Ascending aorta (tissue), 2 donors: ENCODE measurements around the gene SNX13. TPM values are rescaled to one million over a fixed set of nuclear protein-coding genes. Genes with fewer than 3 reads are reported as not detected.
"Not testable (repeated sequence)": the region's sequence is repeated elsewhere in the genome, so short reads cannot be mapped to it uniquely, and the experiment has no call there.

Source experiments
- DNase-seq, 2 donors: peaks; one replicate each; pipeline ENCODE4 v3.0.0-alpha.2; 2019; ENCODE audit warnings: low spot score in 2 of 2
- H3K27ac ChIP-seq, 2 donors: fragments of 200-600 bp; sonication (generic); one replicate each; pipeline ENCODE4 v1.5.1; 2016 to 2017; ENCODE audit warnings: mild to moderate bottlenecking in 1 of 2
- H3K27me3 ChIP-seq: fragments of 200-600 bp; sonication (generic); one replicate; pipeline ENCODE4 v1.5.1; 2017
- H3K36me3 ChIP-seq, 2 donors: fragments of 200-600 bp; sonication (generic); one replicate each; pipeline ENCODE4 v1.5.1; 2016
- H3K4me1 ChIP-seq, 2 donors: fragments of 200-600 bp; sonication (generic); one replicate each; pipeline ENCODE4 v1.5.1; 2016 to 2017; ENCODE audit warnings: mild to moderate bottlenecking in 1 of 2
- H3K4me3 ChIP-seq, 2 donors: fragments of 200-600 bp; sonication (generic); one replicate each; pipeline ENCODE4 v1.5.1; 2016 to 2017; ENCODE audit warnings: mild to moderate bottlenecking in 1 of 2
- H3K9me3 ChIP-seq, 2 donors: fragments of 200-600 bp; sonication (generic); one replicate each; pipeline ENCODE4 v1.5.1; 2016
- intact Hi-C: fragments of 100-400 bp; cut with DNase I; formaldehyde crosslinking; loops from one replicate; pipeline ENCODE4 v1.15.1; 2023
- total RNA-seq: library from RNA; depleted of rRNA; stranded (reverse); fragments of >200 nt; gene quantifications from one replicate; pipeline ENCODE4 v1.1.0, GENCODE V29; 2016
- TF ChIP-seq, protein P1 (sequence below), 3 experiments: fragments of 200-600 bp in 2 of 3; fragments of 450-650 bp in 1 of 3; sonication (generic) in 2 of 3; IDR thresholded peaks; one replicate each; pipeline ENCODE4 v1.5.1; 2016 to 2019; ENCODE audit warnings: antibody characterized with exemption in 3 of 3, mild to moderate bottlenecking in 1 of 3, moderate library complexity in 1 of 3

Gene SNX13
- total RNA-seq, 1 donor from 2014 or later, result 26.2 TPM

DNA sequence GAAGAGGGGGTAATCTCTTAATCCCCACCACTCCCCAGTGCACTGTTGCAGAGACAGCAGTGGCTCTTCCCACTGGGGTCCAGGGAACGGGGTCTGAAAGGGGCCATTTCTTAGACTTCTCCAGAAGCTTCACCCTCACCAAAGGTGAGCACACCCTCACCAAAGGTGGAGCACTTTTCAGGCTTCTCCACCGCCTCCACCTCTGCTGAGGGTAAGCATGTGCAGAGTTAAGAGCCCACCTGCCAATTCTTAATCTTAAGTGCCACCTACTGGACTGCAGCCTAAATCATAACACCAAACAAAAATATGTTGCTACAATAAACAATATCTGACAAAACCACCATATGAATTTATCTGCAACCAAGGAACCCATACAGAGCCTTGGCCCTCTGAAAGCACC, 27.0 kb downstream of the SNX13 start:
- intact Hi-C loops, result no loop called here
- DNase-seq, result no peak
- no peaks in the 10 kb centered on the region for H3K27me3 ChIP-seq
- H3K4me1 ChIP-seq, result no peaks in the 10 kb centered on the region
- H3K36me3 ChIP-seq, result peaks cover 0 to 4% of the 10 kb centered on the region in 2 donors
- H3K27ac ChIP-seq, result no peak overlapping the region
- H3K4me3 ChIP-seq, result no peak overlapping the region
- TF ChIP-seq, protein P1, sequence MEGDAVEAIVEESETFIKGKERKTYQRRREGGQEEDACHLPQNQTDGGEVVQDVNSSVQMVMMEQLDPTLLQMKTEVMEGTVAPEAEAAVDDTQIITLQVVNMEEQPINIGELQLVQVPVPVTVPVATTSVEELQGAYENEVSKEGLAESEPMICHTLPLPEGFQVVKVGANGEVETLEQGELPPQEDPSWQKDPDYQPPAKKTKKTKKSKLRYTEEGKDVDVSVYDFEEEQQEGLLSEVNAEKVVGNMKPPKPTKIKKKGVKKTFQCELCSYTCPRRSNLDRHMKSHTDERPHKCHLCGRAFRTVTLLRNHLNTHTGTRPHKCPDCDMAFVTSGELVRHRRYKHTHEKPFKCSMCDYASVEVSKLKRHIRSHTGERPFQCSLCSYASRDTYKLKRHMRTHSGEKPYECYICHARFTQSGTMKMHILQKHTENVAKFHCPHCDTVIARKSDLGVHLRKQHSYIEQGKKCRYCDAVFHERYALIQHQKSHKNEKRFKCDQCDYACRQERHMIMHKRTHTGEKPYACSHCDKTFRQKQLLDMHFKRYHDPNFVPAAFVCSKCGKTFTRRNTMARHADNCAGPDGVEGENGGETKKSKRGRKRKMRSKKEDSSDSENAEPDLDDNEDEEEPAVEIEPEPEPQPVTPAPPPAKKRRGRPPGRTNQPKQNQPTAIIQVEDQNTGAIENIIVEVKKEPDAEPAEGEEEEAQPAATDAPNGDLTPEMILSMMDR (IDR thresholded peaks at IDR 0.05), result no peak
- H3K9me3 ChIP-seq, result peaks cover 0 to 12% of the 10 kb centered on the region in 2 donors

DNA sequence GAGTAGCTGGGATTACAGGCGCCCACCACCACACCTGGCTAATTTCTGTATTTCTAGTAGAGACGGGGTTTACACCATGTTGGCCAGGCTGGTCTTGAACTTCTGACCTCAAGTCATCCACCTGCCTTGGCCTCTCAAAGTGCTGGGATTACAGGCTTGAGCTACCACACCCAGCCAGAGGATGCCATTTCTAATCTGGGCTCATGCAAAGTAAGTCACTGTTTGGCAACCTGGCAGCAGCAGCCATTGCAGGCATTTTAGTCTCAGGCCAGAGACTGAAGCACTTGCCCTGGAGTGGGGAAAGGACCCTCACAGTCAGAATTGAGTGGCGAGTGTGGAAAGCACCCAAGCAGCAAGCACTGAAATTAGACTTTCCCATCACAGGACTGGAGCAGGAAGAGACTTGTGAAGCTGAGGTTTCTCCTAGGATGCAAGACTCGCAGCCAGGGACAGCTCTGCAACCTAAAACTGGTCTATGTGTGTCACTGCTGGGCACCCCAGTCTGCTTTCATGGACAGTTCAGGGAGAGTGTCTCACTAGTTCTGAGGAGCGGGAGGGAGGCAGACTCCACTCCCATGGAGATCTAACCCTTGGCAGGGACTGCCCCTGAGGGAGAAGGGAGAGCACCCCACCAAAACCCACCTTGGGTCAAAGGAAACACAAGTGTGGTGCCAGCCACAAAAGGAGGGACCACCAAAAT, 27.6 kb downstream of the SNX13 start:
- Histone ChIP-seq H3K27me3 (no peaks in the 10 kb centered on the region), H3K36me3 (peaks cover 0 to 4% of the 10 kb centered on the region in 2 donors), H3K9me3 (peaks cover 0 to 12% of the 10 kb centered on the region in 2 donors), H3K4me1 (no peaks in the 10 kb centered on the region), H3K27ac (no peak overlapping the region), H3K4me3 (no peak overlapping the region)
- intact Hi-C loops, result no loop called here
- TF ChIP-seq, protein P1 (IDR thresholded peaks at IDR 0.05), result no peak
- DNase-seq, result no peak

DNA sequence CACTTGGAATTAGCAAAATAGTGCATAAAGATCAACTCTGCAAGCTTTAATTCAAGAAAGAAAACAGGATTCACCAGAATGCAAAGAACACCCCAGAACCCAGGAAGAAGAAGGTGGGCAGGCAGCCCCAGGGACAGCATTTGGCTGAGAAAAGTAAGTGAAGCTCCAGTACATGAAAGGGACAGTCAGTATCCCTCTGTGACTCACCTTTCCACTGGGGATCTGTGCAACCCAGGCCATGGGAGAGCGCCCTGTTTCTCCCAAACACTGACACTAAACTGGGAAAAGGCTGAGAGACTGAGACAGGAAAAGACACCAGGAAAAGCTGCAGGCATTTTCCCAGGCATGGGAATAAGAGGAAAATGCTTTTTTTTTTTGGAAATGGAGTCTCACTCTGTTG, 28.2 kb downstream of the SNX13 start:
- Histone ChIP-seq H3K27me3 (no peaks in the 10 kb centered on the region), H3K4me1 (no peaks in the 10 kb centered on the region), H3K36me3 (peaks cover 0 to 4% of the 10 kb centered on the region in 2 donors), H3K4me3 (no peak overlapping the region), H3K27ac (no peak overlapping the region), H3K9me3 (peaks cover 0 to 7% of the 10 kb centered on the region in 2 donors)
- intact Hi-C loops, result no loop called here
- DNase-seq, result no peak
- TF ChIP-seq, protein P1 (IDR thresholded peaks at IDR 0.05), result no peak

DNA sequence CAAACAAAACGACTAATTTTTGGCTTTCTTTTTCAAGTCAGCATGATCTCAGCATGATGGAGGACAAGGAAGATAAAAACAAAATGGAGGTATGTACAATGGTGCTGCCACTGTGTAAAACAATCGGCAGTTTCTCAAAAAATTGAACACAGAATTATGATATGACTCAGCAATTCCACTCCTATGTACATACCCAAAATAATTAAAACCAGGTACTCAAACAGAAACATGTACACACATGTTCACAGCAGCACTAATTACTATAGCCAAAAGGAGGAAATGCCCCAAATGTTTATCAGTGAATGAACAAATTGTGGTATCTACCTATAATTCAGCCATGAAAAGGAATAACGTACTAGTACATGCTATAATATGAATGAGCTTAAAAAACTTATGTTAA, 29.9 kb downstream of the SNX13 start:
- no peak overlapping the region for H3K4me3 ChIP-seq
- H3K9me3 ChIP-seq, result no peaks in the 10 kb centered on the region
- peaks cover 0 to 4% of the 10 kb centered on the region in 2 donors for H3K36me3 ChIP-seq
- no peak for DNase-seq
- intact Hi-C loops, result no loop called here
- H3K4me1 ChIP-seq, result no peaks in the 10 kb centered on the region
- TF ChIP-seq, protein P1 (IDR thresholded peaks at IDR 0.05), result no peak
- H3K27ac ChIP-seq, result no peak overlapping the region
- no peaks in the 10 kb centered on the region for H3K27me3 ChIP-seq

DNA sequence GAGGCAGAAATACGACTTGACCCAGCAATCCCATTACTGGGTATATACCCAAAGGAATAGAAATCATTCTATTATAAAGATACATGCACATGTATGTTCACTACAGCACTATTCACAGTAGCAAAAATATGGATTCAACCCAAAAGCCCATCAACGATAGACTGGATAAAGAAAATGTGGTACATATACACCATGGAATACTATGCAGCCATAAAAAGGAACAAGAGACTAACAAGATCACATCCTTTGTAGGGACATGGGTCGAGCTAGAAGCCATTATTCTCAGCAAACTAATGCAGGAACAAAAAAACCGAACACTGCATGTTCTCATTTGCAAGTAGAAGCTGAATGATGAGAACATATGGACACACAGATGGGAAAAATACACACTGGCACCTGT, 31.0 kb downstream of the SNX13 start:
- H3K4me1 ChIP-seq, H3K4me3 ChIP-seq, H3K27ac ChIP-seq, H3K36me3 ChIP-seq, DNase-seq, intact Hi-C loops, H3K9me3 ChIP-seq, H3K27me3 ChIP-seq: not testable (repeated sequence)

GRCh38 chr7:17907014-17907413, 33.3 kb downstream of the SNX13 start:
- Histone ChIP-seq H3K27ac (no peak overlapping the region), H3K27me3 (no peaks in the 10 kb centered on the region), H3K4me1 (no peaks in the 10 kb centered on the region), H3K9me3 (no peaks in the 10 kb centered on the region), H3K4me3 (no peak overlapping the region), H3K36me3 (peaks cover 0 to 4% of the 10 kb centered on the region in 2 donors)
- DNase-seq, result no peak
- TF ChIP-seq, protein P1 (IDR thresholded peaks at IDR 0.05), result no peak
- intact Hi-C loops, result no loop called here
